Ascending aorta (tissue), 2 donors: ENCODE measurements around the gene DRAP1. TPM values are rescaled to one million over a fixed set of nuclear protein-coding genes. Genes with fewer than 3 reads are reported as not detected.

Experiments used
- DNase-seq, 2 donors: peaks; one replicate each; pipeline ENCODE4 v3.0.0-alpha.2; 2019; ENCODE audit warnings: low spot score in 2 of 2
- H3K27ac ChIP-seq, 2 donors: fragments of 200-600 bp; sonication (generic); one replicate each; pipeline ENCODE4 v1.5.1; 2016 to 2017; ENCODE audit warnings: mild to moderate bottlenecking in 1 of 2
- H3K27me3 ChIP-seq: fragments of 200-600 bp; sonication (generic); one replicate; pipeline ENCODE4 v1.5.1; 2017
- H3K36me3 ChIP-seq, 2 donors: fragments of 200-600 bp; sonication (generic); one replicate each; pipeline ENCODE4 v1.5.1; 2016
- H3K4me1 ChIP-seq, 2 donors: fragments of 200-600 bp; sonication (generic); one replicate each; pipeline ENCODE4 v1.5.1; 2016 to 2017; ENCODE audit warnings: mild to moderate bottlenecking in 1 of 2
- H3K4me3 ChIP-seq, 2 donors: fragments of 200-600 bp; sonication (generic); one replicate each; pipeline ENCODE4 v1.5.1; 2016 to 2017; ENCODE audit warnings: mild to moderate bottlenecking in 1 of 2
- H3K9me3 ChIP-seq, 2 donors: fragments of 200-600 bp; sonication (generic); one replicate each; pipeline ENCODE4 v1.5.1; 2016
- intact Hi-C: fragments of 100-400 bp; cut with DNase I; formaldehyde crosslinking; loops from one replicate; pipeline ENCODE4 v1.15.1; 2023
- total RNA-seq: library from RNA; depleted of rRNA; stranded (reverse); fragments of >200 nt; gene quantifications from one replicate; pipeline ENCODE4 v1.1.0, GENCODE V29; 2016
- TF ChIP-seq, protein P1 (sequence below), 3 experiments: fragments of 200-600 bp in 2 of 3; fragments of 450-650 bp in 1 of 3; sonication (generic) in 2 of 3; IDR thresholded peaks; one replicate each; pipeline ENCODE4 v1.5.1; 2016 to 2019; ENCODE audit warnings: antibody characterized with exemption in 3 of 3, mild to moderate bottlenecking in 1 of 3, moderate library complexity in 1 of 3

Gene DRAP1
- total RNA-seq, 1 donor from 2014 or later: 135 TPM

- Histone ChIP-seq H3K4me1 (peaks cover 15 to 23% of the 10 kb centered on the region in 2 donors), H3K27ac (peak overlapping the region; percentile 86 to 96), H3K27me3 (no peaks in the 10 kb centered on the region), H3K4me3 (peak overlapping the region; percentile 89 to 100), H3K9me3 (no peaks in the 10 kb centered on the region), H3K36me3 (peaks cover 17 to 22% of the 10 kb centered on the region in 2 donors)
- intact Hi-C loops: loop anchor here (1.0 kb wide), 4 partner anchors 28 to 77 kb away; partner anchors contain the start of genes BANF1, C11orf68, DRAP1 and EIF1AD
- no peak for DNase-seq
- TF ChIP-seq, protein P1, sequence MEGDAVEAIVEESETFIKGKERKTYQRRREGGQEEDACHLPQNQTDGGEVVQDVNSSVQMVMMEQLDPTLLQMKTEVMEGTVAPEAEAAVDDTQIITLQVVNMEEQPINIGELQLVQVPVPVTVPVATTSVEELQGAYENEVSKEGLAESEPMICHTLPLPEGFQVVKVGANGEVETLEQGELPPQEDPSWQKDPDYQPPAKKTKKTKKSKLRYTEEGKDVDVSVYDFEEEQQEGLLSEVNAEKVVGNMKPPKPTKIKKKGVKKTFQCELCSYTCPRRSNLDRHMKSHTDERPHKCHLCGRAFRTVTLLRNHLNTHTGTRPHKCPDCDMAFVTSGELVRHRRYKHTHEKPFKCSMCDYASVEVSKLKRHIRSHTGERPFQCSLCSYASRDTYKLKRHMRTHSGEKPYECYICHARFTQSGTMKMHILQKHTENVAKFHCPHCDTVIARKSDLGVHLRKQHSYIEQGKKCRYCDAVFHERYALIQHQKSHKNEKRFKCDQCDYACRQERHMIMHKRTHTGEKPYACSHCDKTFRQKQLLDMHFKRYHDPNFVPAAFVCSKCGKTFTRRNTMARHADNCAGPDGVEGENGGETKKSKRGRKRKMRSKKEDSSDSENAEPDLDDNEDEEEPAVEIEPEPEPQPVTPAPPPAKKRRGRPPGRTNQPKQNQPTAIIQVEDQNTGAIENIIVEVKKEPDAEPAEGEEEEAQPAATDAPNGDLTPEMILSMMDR (IDR thresholded peaks at IDR 0.05): no peak
Observed at GRCh38 chr11:65960824-65961266, 41.6 kb downstream of the DRAP1 start.

GRCh38 chr11:65961267-65962140, 42.3 kb downstream of the DRAP1 start, which contains the start of gene SART1:
TSS of gene SART1 (plus strand) at chr11:65961734. CDS start at chr11:65961781, 47 bp downstream.
- H3K4me3 ChIP-seq: peak within 1 kb of the TSS; percentile 89 to 100
- no peaks in the 10 kb centered on the region for H3K27me3 ChIP-seq
- intact Hi-C loops: loop anchor here (1.0 kb wide), 5 partner anchors 28 to 77 kb away; partner anchors contain the start of genes BANF1, C11orf68, DRAP1 and EIF1AD
- peaks cover 15 to 23% of the 10 kb centered on the region in 2 donors for H3K4me1 ChIP-seq
- TF ChIP-seq, protein P1 (IDR thresholded peaks at IDR 0.05): peak in 1 of 3 experiments; percentile 13
- H3K36me3 ChIP-seq: peaks cover 24 to 29% of the 10 kb centered on the region in 2 donors
- no peaks in the 10 kb centered on the region for H3K9me3 ChIP-seq
- DNase-seq: peak; percentile 86 to 99
- peak within 1 kb of the TSS; percentile 86 to 96 for H3K27ac ChIP-seq

- Histone ChIP-seq H3K4me3 (peak overlapping the region; percentile 89 to 100), H3K27me3 (no peaks in the 10 kb centered on the region), H3K4me1 (peaks cover 15 to 23% of the 10 kb centered on the region in 2 donors), H3K9me3 (no peaks in the 10 kb centered on the region), H3K36me3 (peaks cover 30 to 35% of the 10 kb centered on the region in 2 donors), H3K27ac (peak overlapping the region; percentile 86 to 96)
- no peak for DNase-seq
- intact Hi-C loops: loop anchor here (1.0 kb wide), 1 partner anchor 74 kb away; the partner anchor contains the start of gene FIBP
- TF ChIP-seq, protein P1 (IDR thresholded peaks at IDR 0.05): no peak
Observed at GRCh38 chr11:65962141-65962564, 42.9 kb downstream of the DRAP1 start.

DNA sequence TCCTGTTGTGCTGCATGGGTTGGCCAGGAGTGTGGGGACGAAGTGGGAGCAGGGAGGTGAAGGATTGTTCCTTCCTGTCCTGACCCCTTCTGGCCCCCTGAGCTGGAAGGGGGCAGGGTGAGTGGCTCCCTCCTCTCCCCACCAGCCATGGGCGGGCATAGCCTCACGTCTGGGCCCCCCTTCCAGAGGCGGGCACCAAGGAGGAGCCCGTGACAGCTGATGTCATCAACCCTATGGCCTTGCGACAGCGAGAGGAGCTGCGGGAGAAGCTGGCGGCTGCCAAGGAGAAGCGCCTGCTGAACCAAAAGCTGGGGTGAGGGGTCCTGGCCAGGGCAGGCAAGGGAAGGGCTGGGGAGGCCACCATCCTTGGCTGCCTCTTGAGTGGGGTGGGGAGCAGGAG, 45.7 kb downstream of the DRAP1 start:
- no peaks in the 10 kb centered on the region for H3K27me3 ChIP-seq
- intact Hi-C loops: no loop called here
- H3K4me3 ChIP-seq: no peak overlapping the region
- DNase-seq: no peak
- peaks cover 15 to 23% of the 10 kb centered on the region in 2 donors for H3K4me1 ChIP-seq
- no peaks in the 10 kb centered on the region for H3K9me3 ChIP-seq
- no peak overlapping the region for H3K27ac ChIP-seq
- H3K36me3 ChIP-seq: peaks cover 56 to 63% of the 10 kb centered on the region in 2 donors
- TF ChIP-seq, protein P1 (IDR thresholded peaks at IDR 0.05): no peak

DNA sequence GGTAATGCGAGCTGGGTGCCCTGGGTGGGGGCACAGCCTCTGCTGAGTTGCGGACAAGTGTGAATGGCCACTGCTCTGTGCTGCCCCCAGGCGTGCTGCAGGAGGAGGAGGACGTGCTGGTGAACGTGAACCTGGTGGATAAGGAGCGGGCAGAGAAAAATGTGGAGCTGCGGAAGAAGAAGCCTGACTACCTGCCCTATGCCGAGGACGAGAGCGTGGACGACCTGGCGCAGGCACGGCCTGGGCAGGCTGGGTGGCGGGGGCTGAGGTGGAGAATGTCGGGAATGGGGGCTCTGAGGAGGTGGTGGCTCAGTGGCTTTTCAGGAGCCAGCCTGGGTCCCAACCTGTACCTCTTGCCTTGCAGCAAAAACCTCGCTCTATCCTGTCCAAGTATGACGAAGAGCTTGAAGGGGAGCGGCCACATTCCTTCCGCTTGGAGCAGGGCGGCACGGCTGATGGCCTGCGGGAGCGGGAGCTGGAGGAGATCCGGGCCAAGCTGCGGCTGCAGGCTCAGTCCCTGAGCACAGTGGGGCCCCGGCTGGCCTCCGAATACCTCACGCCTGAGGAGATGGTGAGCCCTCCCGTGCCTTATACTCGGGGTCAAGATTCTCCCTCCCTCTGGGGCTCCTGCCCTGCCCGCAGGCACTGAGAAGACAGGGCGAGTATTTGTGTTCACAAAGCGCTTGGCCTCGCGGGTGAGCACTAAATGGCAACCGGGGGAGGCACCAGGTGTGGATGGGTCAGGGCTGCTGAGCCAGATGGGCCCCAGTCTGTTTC, 46.9 kb downstream of the DRAP1 start:
- Histone ChIP-seq H3K4me1 (peaks cover 15 to 20% of the 10 kb centered on the region in 2 donors), H3K4me3 (no peak overlapping the region), H3K36me3 (peaks cover 61 to 69% of the 10 kb centered on the region in 2 donors), H3K9me3 (no peaks in the 10 kb centered on the region), H3K27ac (no peak overlapping the region), H3K27me3 (no peaks in the 10 kb centered on the region)
- TF ChIP-seq, protein P1 (IDR thresholded peaks at IDR 0.05): no peak
- DNase-seq: no peak
- intact Hi-C loops: no loop called here
